HCT116 (cell line): ENCODE data around the gene BRS3. TPM values are rescaled to one million over a fixed set of nuclear protein-coding genes. Genes with fewer than 3 reads are reported as not detected.

ENCODE experiments used
- ATAC-seq: fragments of 200-7000 bp; cut with Tn5 transposase; 2 replicates; pipeline ENCODE4 v1.9.1; 2020; ENCODE audit warnings: mild to moderate bottlenecking, moderate library complexity
- BruUV-seq: library from RNA; stranded (reverse); fragments of 400-500 nt; replicated peaks from 2 replicates; lab custom pipeline; 2021; lab: Mats Ljungman, UMichigan
- CTCF ChIA-PET: fragments of 300-600 bp; sonication (Branson Sonifier 250); formaldehyde crosslinking; loops from one replicate; lab custom pipeline; 2021; ENCODE audit warnings: antibody characterized with exemption; lab: Charles Lee
- POLR2A ChIA-PET: fragments of 300-600, 350-600 bp; sonication (Branson Sonifier 250); formaldehyde crosslinking; loops from one replicate; lab custom pipeline; 2021; ENCODE audit warnings: antibody characterized with exemption; lab: Charles Lee
- RAD21 ChIA-PET, 2 experiments: fragments of 300-600 bp; sonication (Branson Sonifier 250); formaldehyde crosslinking; loops; one replicate each; lab custom pipeline; 2023; ENCODE audit warnings: low total read pairs in 2 of 2; ENCODE audit not compliant: uncharacterized antibody in 2 of 2, unreplicated experiment in 2 of 2, low non-redundant PET in 1 of 2; lab: Charles Lee
- DNase-seq: peaks from one replicate; pipeline ENCODE4 v3.0.0-alpha.2; 2010; ENCODE audit warnings: low read depth, low spot score
- H2AFZ ChIP-seq: fragments of 200-600 bp; shearing (Covaris generic), sonication (generic); 2 replicates; pipeline ENCODE4 v1.6.1; 2017; ENCODE audit warnings: low read depth, mixed run types, mixed read lengths, antibody characterized with exemption, low read length; ENCODE audit not compliant: poor library complexity, severe bottlenecking
- H3K27ac ChIP-seq: 2 replicates; pipeline ENCODE4 v1.5.1; 2012; ENCODE audit warnings: low read depth, low read length
- H3K27me3 ChIP-seq: fragments of 200-600 bp; sonication (generic); 2 replicates; pipeline ENCODE4 v1.6.1; 2016; ENCODE audit warnings: mixed run types, low read length, mixed read lengths; ENCODE audit not compliant: insufficient read depth
- H3K36me3 ChIP-seq, 2 experiments: fragments of 200-500 bp in 1 of 2; fragments of 200-600 bp in 1 of 2; sonication (Bioruptor generic) in 1 of 2; sonication (generic) in 1 of 2; 2 replicates each; pipeline versions ENCODE4 v1.5.1 to v1.6.1; 2014 to 2016; ENCODE audit warnings: low read length in 2 of 2, inconsistent platforms in 1 of 2, mixed read lengths in 1 of 2, mixed run types in 1 of 2; ENCODE audit not compliant: insufficient read depth in 2 of 2, control insufficient read depth in 1 of 2
- H3K4me1 ChIP-seq, 2 experiments: fragments of 200-600 bp in 1 of 2; sonication (generic) in 1 of 2; 2 replicates each; pipeline versions ENCODE4 v1.5.1 to v1.6.1; 2012 to 2017; ENCODE audit warnings: low read length in 2 of 2, inconsistent platforms in 1 of 2, mild to moderate bottlenecking in 1 of 2, mixed read lengths in 1 of 2, mixed run types in 1 of 2, moderate library complexity in 1 of 2; ENCODE audit not compliant: insufficient read depth in 2 of 2, control insufficient read depth in 1 of 2
- H3K4me2 ChIP-seq: fragments of 200-600 bp; sonication (generic); 2 replicates; pipeline ENCODE4 v1.6.1; 2017; ENCODE audit warnings: mixed run types, low read length, mixed read lengths
- H3K4me3 ChIP-seq, 2 experiments: fragments of 200-600 bp in 1 of 2; sonication (generic) in 1 of 2; replicated peaks in 1 of 2; 2 replicates each; pipeline ENCODE4 v1.5.1; 2011 to 2016; ENCODE audit warnings: low read length in 2 of 2, control low read depth in 1 of 2, low read depth in 1 of 2, mild to moderate bottlenecking in 1 of 2, mixed read lengths in 1 of 2, mixed run types in 1 of 2
- H3K79me2 ChIP-seq: fragments of 200-600 bp; sonication (generic); 2 replicates; pipeline ENCODE4 v1.6.1; 2017; ENCODE audit warnings: mild to moderate bottlenecking, mixed run types, low read length, moderate library complexity, mixed read lengths; ENCODE audit not compliant: insufficient read depth
- H3K9ac ChIP-seq: fragments of 200-600 bp; sonication (generic); 2 replicates; pipeline ENCODE4 v1.6.1; 2016; ENCODE audit warnings: low read length, mixed read lengths
- H3K9me2 ChIP-seq: fragments of 200-600 bp; sonication (generic), shearing (Covaris generic); 2 replicates; pipeline ENCODE4 v1.6.1; 2017; ENCODE audit warnings: mixed run types, mild to moderate bottlenecking, moderate library complexity; ENCODE audit not compliant: insufficient read depth
- H3K9me3 ChIP-seq, 2 experiments: fragments of 200-500 bp in 1 of 2; fragments of 200-600 bp in 1 of 2; sonication (Bioruptor generic) in 1 of 2; sonication (generic) in 1 of 2; 2 replicates each; pipeline ENCODE4 v1.6.1; 2014 to 2017; ENCODE audit warnings: low read length in 2 of 2, mixed read lengths in 2 of 2, inconsistent platforms in 1 of 2, low read depth in 1 of 2, mild to moderate bottlenecking in 1 of 2, mixed run types in 1 of 2, moderate library complexity in 1 of 2; ENCODE audit not compliant: control insufficient read depth in 1 of 2, insufficient read depth in 1 of 2
- H4K20me1 ChIP-seq: fragments of 200-600 bp; sonication (generic), shearing (Covaris generic); 2 replicates; pipeline ENCODE4 v1.6.1; 2017; ENCODE audit warnings: mixed run types, mild to moderate bottlenecking, moderate library complexity; ENCODE audit not compliant: insufficient read depth
- ELF1 ChIP-seq: IDR thresholded peaks from 2 replicates; pipeline ENCODE4 v1.6.1; 2012; ENCODE audit warnings: low read depth, borderline replicate concordance
- EZH2 ChIP-seq: fragments of 200-600 bp; sonication (generic); IDR thresholded peaks from 2 replicates; pipeline ENCODE4 v1.6.1; 2017; ENCODE audit warnings: antibody characterized with exemption, mixed run types
- FOSL1 ChIP-seq: IDR thresholded peaks from 2 replicates; pipeline ENCODE4 v1.6.1; 2012; ENCODE audit warnings: low read depth
- POLR2A ChIP-seq: IDR thresholded peaks from 2 replicates; pipeline ENCODE4 v1.7.0; 2011; ENCODE audit warnings: borderline replicate concordance; ENCODE audit not compliant: insufficient read depth, insufficient read length; ENCODE audit errors: extremely low read depth
- SIN3A ChIP-seq: IDR thresholded peaks from 2 replicates; pipeline ENCODE4 v1.6.1; 2012; ENCODE audit warnings: low read depth
- SP1 ChIP-seq: IDR thresholded peaks from 2 replicates; pipeline ENCODE4 v1.6.1; 2012; ENCODE audit warnings: low read depth
- YY1 ChIP-seq: IDR thresholded peaks from 2 replicates; pipeline ENCODE4 v1.6.1; 2011; ENCODE audit warnings: low read length, low read depth, moderate library complexity, mild to moderate bottlenecking; ENCODE audit not compliant: insufficient replicate concordance; ENCODE audit errors: extremely low read depth
- ZFX ChIP-seq: fragments of 450-650 bp; IDR thresholded peaks from 2 replicates; pipeline ENCODE4 v1.6.1; 2017
- intact Hi-C: fragments of 100-400 bp; cut with micrococcal nuclease; formaldehyde crosslinking; loops from 2 replicates; pipeline ENCODE4 v1.10.0; 2022
- total RNA-seq: library from RNA; stranded (reverse); gene quantifications from one replicate; pipeline ENCODE4 v1.2.1, GENCODE V29; 2021; ENCODE audit not compliant: unreplicated experiment
- TF ChIP-seq, protein P1 (sequence below): IDR thresholded peaks from 2 replicates; pipeline ENCODE4 v1.6.1; 2012

The BRS3 gene
- total RNA-seq, 1 experiment from 2014 or later = not detected

DNA sequence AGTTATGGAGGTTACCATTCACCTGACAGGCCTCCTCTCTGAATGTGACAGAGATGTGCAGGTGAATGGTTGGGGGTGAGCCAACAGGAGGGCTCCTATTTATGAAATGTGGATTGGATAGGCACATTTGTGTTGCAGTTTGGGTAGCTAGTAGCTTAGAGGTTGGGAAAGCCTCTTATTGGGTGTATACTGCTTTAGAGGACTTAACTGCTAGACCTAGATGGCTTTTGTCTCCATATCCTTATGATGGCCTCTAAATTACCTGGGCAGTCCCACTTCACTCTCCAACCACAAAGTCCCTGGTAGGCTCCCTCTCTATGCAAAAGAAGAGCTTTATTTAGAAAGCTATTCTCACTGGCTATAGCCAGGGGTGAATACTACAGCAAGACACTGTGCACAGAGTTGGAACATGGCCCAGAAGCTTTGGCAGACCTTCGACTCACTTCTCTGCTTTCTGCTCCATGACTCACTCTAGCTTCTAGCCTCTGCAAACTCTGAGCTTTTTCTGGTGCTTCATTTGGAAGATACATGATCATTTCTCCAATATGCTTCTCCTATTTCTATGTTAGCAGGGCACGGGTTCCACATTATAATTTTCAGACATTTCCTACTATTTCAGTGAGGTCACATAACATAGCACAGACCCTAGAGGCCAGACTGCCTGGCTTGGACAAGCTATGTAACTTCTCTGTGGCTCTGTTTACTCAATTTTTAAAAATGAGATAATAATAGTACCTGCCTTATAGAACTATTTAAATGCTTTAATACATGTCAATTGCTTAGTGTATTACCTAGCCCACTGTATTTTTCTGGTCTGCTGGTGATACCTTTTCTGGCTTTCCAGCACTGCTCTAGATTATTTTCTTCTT lies 38.2 kb downstream of the BRS3 start:
- no peak overlapping the region for H3K4me3 ChIP-seq
- no peak overlapping the region for H3K9ac ChIP-seq
- ChIA-PET POLR2A (no interaction called here), RAD21 (no interaction called here), CTCF (no interaction called here)
- DNase-seq (no peak), ATAC-seq (peak; percentile 69)
- no peak overlapping the region for H3K27ac ChIP-seq
- no peaks in the 10 kb centered on the region for H4K20me1 ChIP-seq
- intact Hi-C loops = no loop called here
- TF ChIP-seq POLR2A = no peak
- peak; percentile 10; the same call in 1 of the 2 replicates for TF ChIP-seq FOSL1
- no peak overlapping the region for H2AFZ ChIP-seq
- no peaks in the 10 kb centered on the region for H3K27me3 ChIP-seq
- H3K4me2 ChIP-seq = peak overlapping the region; percentile 19; the same call in 1 of the 2 replicates
- H3K36me3 ChIP-seq = no peaks in the 10 kb centered on the region
- no peaks in the 10 kb centered on the region for H3K9me2 ChIP-seq
- no peaks in the 10 kb centered on the region for H3K79me2 ChIP-seq
- H3K9me3 ChIP-seq = no peaks in the 10 kb centered on the region
- peaks cover 0 to 8% of the 10 kb centered on the region in 2 experiments; a peak in 2 of 4 replicates for H3K4me1 ChIP-seq
- BruUV-seq = no TSS peak

GRCh38 chrX:136528645-136529315 lies 41.0 kb downstream of the BRS3 start:
- ATAC-seq (peak; percentile 76), DNase-seq (no peak)
- H3K36me3 ChIP-seq = no peaks in the 10 kb centered on the region
- no peak overlapping the region for H2AFZ ChIP-seq
- H3K4me3 ChIP-seq = no peak overlapping the region
- intact Hi-C loops = no loop called here
- ChIA-PET POLR2A (no interaction called here), CTCF (no interaction called here), RAD21 (no interaction called here)
- no peak overlapping the region for H3K4me2 ChIP-seq
- no peak overlapping the region for H3K9ac ChIP-seq
- no peaks in the 10 kb centered on the region for H4K20me1 ChIP-seq
- H3K9me2 ChIP-seq = no peaks in the 10 kb centered on the region
- H3K9me3 ChIP-seq = no peaks in the 10 kb centered on the region
- no peaks in the 10 kb centered on the region for H3K27me3 ChIP-seq
- no peaks in the 10 kb centered on the region for H3K79me2 ChIP-seq
- TF ChIP-seq EZH2 = no peak
- TF ChIP-seq SP1 = no peak
- TF ChIP-seq, protein P1, sequence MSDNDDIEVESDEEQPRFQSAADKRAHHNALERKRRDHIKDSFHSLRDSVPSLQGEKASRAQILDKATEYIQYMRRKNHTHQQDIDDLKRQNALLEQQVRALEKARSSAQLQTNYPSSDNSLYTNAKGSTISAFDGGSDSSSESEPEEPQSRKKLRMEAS = no peak
- TF ChIP-seq YY1 = no peak
- TF ChIP-seq POLR2A = no peak
- TF ChIP-seq SIN3A = no peak
- TF ChIP-seq ZFX = no peak
- no peak for TF ChIP-seq ELF1
- BruUV-seq = no TSS peak
- no peak overlapping the region for H3K27ac ChIP-seq
- peaks cover 0 to 8% of the 10 kb centered on the region in 2 experiments; a peak in 2 of 4 replicates for H3K4me1 ChIP-seq
